HG03095 (cell line): ENCODE measurements around the gene VWCE.
"Not testable (repeated sequence)": the region's sequence is repeated elsewhere in the genome, so short reads cannot be mapped to it uniquely, and the experiment has no call there.

Source experiments
- ATAC-seq: cut with Tn5 transposase; IDR thresholded peaks from one replicate; pipeline ENCODE4 v1.9.1; 2021; ENCODE audit warnings: moderate library complexity; ENCODE audit not compliant: unreplicated experiment

Gene VWCE

GRCh38 chr11:61218306-61218705 is 76.8 kb downstream of the VWCE start:
- not testable (repeated sequence) for ATAC-seq

- not testable (repeated sequence) for ATAC-seq
These were observed 81.3 kb downstream of the VWCE start for GRCh38 chr11:61213711-61214324.

GRCh38 chr11:61212202-61212601 is 82.9 kb downstream of the VWCE start:
- not testable (repeated sequence) for ATAC-seq

GRCh38 chr11:61211327-61211952 is 83.7 kb downstream of the VWCE start:
- ATAC-seq = not testable (repeated sequence)

GRCh38 chr11:61210629-61211028 is 84.5 kb downstream of the VWCE start:
- ATAC-seq = not testable (repeated sequence)
